GM18517 (cell line): ENCODE data around the gene TNFSF15.
"Not testable (repeated sequence)": the region's sequence is repeated elsewhere in the genome, so short reads cannot be mapped to it uniquely, and the experiment has no call there.

ENCODE experiments used
- ATAC-seq: cut with Tn5 transposase; IDR thresholded peaks from one replicate; pipeline ENCODE4 v1.9.1; 2021; ENCODE audit warnings: mild to moderate bottlenecking, moderate library complexity; ENCODE audit not compliant: unreplicated experiment

Gene TNFSF15

DNA sequence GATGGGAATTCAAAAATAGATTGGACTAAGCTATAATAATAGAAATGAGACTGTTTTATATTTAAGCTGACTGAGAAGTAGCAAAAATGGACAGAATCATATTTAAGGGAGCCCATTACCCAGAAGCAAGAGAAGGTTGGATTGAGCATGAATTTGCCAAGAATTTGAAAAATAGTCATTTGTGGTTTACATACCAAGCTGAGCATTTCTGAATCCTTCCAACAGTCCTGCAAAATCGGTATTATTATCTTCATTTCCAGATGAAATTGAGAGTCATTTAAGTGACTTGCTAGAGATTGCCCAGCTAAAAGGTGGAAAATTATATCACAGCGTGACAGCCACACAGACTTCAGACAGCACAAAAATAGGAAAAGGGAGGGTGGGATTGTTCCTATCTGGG is 48.4 kb downstream of the TNFSF15 start:
- ATAC-seq, result no peak

DNA sequence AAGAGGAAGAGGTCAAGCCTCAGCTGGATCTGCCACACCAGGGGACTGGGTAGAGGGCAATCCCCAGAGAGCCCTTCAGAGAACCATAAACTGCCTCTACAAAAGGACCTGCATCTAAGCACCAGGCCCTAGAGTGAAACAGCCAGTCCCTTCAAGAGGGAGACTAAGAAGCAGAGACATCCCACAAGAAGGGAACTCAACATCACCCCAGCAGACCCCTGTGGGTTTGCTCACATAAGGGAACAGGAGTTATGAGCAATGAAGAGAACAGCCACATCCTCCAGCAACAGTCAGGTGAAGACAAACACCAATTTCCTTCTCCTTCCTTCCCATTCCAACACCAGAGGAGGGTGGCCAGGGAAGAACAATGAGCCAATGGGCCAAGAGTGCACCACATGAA is 48.9 kb downstream of the TNFSF15 start:
- no peak for ATAC-seq

DNA sequence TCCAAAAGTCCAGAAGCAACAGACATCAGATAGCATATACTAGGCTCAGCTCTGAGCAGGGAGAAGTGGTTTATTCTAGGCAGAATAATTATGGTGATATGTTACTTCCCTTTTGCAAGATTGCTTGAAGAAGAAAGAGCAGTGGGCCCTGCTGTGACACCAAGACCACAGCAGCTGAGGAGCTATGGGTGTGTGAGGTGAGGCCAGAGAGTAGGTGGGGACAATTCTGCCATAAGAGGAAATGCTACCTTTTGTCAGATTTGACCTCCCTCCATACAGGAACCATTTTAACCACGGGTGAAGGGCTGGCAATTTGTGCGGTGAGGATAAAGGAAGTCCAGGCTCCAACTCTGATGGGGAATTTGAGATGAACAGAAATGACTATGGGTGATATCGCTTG is 51.3 kb downstream of the TNFSF15 start:
- ATAC-seq, result no peak

DNA sequence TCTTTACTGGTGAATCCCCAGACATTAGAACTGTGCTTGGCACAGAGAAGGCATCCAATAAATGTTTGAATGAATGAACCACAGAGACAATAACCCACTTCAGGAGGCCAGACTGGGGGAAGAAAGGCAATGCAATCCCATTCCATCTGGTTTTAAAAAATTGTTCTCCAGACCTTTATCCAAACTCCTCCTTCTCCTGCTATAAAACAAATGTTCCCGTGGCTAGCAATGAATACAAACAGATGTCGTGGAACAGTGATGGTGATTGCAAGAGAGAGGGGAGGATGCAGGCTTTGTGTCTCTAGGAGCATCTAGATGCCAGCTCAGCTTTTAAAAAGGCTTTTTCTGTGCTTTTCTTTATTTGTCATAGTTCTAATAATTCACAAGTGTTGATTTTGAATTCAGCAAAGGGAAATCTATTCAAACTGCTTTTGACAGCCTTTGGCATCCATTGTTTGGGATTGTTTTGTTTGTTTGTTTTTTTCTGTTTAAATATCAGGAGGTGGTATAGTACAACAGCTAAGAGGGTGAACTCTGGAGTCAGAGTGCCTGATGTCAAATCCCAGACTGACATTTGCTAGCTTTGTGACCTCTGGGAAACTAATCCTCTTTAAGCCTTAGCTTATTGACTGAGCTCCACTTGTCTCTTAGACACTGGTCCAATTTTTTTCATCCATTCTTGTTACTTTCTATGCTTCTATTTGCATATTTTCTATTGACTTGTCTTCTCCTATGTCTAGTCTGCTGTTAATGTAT is 59.1 kb downstream of the TNFSF15 start:
- ATAC-seq, result no peak

DNA sequence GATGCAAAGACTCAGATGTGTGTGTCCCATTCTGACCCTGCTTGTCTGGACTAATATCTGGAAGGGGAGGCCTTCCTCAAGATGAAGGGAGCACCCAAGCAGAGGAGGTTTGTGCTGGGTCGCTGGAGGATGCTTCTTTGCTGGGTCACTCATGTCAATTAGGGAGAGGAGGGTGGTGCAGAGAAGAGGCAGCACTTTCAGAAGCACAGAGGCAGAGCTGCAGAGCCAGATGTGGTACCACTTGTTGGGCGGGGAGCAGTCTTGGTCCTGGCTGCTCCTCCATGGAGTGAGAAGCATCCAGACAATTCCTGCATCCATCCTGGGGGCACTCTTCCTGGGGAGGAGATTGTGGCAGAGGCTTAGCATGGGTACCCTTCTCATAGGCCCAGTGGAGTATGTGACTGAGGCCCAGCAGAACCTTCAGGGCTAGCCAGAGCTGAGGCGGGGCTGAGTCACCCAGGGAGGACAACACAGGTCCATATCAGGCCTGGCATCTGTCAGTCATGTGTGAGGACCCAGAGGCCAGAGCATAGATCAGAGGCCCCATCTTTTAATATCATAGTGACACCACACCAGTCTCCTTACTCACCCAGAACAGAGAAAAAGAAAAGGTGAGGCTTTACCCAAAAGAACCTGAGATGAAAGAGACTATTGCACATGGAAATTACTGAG is 59.8 kb downstream of the TNFSF15 start:
- no peak for ATAC-seq

DNA sequence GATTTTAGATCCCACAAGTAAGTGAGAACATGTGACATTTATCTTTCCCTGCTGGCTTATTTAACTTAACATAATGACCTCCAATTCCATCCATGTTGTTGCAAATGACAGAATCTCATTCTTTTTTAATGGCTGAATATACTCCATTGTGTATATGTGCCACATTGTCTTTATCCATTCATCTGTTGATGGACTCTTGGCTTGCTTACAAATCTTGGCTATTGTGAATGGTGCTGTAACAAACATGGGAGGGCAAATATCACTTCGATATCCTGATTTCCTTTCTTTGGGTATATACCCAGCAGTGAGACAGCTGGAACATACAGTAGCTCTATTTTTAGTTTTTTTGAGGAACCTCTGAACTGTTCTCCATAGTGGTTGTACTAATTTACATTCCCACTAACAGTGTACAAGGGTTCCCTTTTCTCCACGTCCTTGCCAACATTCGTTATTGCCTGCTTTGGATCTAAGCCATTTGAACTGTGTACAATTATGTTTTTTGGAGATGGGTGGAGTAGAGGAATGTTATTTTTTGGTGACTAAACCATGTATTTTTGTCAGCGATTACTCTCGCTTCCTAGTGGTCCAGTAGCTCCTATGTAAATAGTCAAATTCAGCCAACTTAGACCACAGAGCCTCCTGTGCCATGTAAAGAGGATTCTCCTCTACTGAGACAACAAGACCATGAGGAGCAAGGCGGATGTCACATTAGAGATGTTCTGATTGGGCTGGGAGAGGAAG is 60.6 kb downstream of the TNFSF15 start:
- no peak for ATAC-seq

DNA sequence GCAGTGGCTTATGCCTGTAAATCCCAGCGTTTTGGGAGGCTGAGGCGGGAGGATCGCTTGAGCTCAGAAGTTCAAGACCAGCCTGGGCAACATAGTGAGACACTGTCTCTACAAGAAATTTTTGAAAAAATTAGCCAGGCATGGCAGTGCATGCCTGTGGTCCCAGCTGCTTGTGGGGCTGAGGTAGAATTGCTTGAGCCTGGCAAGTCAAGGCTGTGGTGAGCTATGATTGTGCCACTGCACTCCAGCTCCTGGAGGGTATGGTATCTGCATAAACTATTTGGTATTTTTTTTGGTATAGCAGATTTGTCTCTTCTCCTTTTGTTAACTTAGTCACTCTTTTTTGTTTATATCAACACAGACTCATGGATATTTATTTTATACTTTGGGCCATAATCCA is 62.4 kb downstream of the TNFSF15 start:
- no peak for ATAC-seq

DNA sequence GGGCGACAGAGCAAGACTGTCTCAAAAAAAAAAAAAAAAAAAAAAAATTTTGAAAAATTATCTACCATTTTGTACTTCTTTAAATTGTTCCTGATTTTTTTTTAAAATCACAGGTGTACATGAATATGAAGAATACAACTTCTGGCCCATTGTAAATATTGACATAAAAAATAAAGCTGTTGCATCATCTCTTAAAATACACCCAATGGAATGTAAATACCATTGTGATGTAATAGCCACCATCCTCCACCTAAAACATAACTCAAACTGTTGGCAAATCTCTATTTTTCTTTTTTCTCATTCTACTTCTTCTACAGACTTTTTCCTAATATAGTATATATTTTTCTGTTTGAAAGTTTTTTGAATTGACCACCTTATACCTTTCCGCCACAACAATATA is 62.9 kb downstream of the TNFSF15 start:
- no peak for ATAC-seq

DNA sequence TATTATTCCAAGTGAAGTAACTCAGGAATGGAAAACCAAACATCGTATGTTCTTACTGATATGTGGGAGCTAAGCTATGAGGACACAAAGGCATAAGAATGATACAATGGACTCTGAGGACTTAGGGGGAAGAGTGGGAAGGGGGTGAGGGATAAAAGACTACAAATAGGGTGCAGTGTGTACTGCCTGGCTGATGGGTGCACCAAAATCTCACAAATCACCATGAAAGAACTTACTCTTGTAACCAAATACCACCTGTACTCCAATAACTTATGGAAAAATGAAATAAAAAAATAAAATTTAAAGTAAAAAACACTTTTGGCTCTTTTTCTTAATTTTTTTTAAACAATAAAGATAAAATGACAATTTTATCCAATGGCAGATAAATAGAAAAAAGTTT is 64.3 kb downstream of the TNFSF15 start:
- ATAC-seq, result not testable (repeated sequence)

DNA sequence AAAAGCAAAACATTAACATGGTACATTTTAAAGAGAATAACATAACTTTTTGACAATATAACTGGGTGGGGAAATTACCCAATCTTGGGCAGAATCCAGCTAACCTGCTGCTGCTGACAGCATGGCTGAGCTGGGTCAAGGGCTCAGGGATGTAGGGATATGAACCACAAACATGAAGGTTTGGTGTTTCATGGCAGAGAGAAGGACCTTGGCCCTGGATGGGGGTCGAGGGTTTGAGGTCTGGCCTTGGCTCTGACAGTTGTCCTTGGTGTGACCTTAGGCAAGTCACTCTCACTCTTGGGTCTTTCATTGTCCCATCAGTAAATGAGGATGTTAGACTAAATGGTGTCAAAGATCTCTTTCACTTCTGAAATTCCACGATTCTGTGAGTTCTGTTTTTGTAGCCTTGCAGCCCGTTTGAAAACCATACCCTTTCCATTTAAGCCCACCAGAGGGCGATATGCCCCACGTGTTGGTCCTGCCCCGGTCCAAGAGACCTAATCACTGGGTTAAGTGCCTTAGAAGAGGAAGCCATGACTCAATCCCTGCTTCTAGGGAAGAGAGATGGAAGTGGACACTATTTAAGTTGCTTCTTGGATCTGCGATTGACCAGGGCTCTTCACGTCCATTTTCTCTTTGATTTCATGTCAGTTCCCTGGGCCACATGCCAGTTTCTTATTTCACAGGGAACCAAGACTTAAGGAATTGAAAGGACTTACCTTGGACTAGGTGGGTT is 67.1 kb downstream of the TNFSF15 start:
- ATAC-seq, result no peak

DNA sequence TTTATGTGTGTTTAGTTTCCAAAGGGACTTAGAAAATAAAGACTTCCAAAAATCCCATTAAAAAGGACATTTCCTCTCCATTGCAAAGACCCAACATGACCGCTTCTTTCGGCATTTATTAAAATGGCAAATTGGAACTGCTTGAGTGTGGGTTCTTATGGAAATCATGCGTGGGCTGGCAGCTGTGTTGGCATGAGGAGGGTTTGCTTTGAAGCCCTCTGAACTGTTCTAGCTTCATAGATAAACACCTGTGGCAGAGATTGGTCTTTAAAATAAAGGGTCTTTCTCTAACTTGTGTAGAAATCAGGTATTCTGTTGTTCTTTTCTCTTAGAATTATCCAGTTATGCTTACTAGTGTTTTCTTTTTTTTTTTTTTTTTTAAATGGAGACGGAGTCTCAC is 68.0 kb downstream of the TNFSF15 start:
- no peak for ATAC-seq

DNA sequence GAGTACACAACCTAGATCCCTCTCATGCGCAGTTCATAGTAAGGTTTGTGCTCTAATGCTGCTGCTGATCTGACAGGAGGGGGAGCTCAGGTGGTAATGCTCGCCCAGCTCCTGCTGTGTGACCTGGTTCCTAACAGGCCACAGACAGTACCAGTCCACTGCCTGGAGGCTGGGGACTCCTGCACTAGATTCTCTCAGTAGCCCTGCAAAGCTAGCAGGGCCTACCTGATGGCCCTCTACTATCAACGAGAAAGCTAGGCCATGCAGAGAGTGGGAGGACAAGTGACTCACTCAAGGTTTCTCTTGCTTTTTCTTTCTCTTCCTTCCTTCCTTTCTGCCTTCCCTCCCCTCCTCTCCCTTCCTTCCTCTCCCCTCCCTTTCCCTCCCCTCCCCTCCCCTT is 68.7 kb downstream of the TNFSF15 start:
- no peak for ATAC-seq

DNA sequence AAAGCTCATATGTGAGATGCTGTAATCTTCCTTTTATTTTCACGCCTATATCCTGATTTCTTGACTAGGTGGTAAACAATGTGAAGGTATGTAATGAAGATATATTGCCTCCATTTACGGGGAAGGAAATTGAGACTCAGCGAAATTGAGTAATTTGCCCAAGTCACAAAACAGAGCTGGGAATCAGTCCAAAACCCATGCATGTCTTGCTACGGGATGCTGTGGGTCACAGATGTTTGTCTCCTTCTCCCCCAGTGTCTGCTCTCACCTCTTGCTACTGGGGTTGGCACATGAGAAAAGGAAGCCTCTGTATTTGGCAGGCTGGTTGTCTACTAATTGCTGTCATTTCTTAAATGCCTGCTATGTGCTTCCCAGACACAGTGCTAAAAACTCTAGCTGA is 70.1 kb downstream of the TNFSF15 start:
- no peak for ATAC-seq

DNA sequence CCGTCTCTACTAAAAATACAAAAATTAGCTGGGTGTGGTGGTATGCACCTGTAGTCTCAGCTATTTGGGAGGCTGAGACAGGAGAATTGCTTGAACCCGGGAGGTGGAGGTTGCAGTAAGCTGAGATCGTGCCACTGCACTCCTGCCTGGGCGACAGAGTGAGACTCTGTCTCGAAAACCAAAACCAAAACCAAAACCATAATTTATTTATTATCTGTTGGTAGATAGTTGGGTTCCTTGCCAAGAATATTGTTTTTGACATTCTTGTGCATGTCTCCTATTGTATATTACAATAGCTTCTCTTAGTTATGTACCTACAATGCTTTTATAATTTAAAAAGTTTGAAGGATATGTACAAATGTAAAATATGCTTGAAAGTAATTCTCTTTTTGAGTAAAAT is 70.7 kb downstream of the TNFSF15 start:
- ATAC-seq, result not testable (repeated sequence)
